ENCODE results near the gene LRFN2.

Gene LRFN2

GRCh38 chr6:40510442-40510841 lies 76.7 kb downstream of the LRFN2 start:
- FAIRE-seq = no peak

DNA sequence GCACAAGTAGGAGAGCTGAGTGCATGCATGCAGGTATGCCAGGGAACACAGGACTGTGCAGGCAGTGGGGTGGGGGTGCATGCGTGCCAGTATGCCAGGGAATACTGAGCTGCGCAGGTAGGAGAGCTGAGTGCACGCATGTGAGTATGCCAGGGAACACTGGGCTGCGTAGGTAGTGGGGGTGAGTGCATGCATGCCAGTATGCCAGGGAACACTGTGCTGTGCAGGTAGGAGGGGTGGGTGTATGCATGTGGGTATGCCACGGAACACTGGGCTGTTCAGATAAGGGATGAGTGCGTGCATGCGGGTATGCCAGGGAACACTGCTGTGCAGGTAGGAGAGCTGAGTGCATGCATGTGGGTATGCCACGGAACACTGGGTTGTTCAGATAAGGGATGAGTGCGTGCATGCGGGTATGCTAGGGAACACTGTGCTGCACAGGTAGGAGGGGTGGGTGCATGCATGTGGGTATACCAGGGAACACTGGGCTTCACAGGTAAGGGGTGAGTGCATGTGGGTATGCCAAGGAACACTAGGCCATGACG lies 77.4 kb downstream of the LRFN2 start:
- FAIRE-seq = no peak

GRCh38 chr6:40509086-40509485 lies 78.1 kb downstream of the LRFN2 start:
- no peak for FAIRE-seq

- no peak for FAIRE-seq
Measured at GRCh38 chr6:40506954-40507353, 80.2 kb downstream of the LRFN2 start.

GRCh38 chr6:40505191-40505810 lies 81.9 kb downstream of the LRFN2 start:
- FAIRE-seq = no peak

DNA sequence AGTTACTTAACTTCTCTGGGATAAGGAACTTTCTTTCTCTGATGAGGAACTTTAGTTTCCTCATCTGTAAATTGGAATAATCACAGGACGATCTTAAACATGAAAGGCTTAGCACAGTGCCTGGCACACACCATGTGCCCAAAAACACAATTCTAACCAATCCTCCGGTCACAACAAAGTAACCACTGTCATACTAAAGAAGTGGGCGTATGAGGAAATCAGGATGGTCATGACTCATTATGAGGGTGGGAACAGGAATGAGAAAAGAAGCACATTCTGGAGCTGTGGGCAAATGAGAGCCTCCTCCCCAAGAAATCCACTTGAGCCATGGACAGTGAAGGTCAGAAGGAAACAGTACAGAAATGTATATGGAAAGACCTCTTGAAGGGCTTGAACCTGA lies 82.9 kb downstream of the LRFN2 start:
- no peak for FAIRE-seq

DNA sequence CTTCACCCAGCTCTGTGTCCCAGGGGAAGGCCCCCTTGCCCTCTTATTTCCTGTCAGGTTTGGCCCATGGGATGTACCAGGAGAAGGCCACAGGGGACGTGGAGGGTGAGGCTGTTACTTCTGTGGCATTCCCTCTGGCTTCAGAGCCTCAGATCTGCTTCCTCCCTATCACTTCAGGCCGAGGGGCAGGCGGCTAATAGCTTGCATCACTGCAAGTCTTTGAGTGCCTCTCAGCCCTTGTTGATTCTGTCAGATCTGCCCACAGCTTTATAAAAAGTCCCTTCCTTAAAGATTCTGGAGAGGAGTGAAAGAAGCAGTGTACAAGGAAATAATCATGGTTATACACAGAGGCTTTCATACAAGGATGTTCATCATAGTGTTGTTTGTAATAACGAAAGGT lies 86.9 kb downstream of the LRFN2 start:
- FAIRE-seq = no peak

- no peak for FAIRE-seq
Measured at GRCh38 chr6:40499215-40499614, 87.9 kb downstream of the LRFN2 start.

DNA sequence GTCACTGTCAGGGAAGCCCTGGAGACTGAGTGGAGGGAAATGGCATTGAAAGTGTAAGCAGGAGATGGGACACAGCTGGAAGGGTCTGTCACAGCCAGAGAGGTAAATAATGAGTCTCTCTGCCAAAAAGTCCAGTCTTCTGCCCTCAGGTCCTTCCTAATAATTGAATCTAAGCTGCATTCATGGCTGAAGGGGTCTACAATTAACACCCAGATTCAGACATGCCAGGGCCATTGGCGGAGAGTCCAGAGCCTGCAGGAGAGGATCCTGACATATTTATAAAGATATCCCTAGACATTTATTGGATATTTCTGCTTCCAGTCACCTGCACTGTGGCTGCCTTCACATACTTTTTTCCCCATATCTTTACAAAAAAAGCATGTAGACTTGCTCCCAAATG lies 89.0 kb downstream of the LRFN2 start:
- FAIRE-seq = no peak

DNA sequence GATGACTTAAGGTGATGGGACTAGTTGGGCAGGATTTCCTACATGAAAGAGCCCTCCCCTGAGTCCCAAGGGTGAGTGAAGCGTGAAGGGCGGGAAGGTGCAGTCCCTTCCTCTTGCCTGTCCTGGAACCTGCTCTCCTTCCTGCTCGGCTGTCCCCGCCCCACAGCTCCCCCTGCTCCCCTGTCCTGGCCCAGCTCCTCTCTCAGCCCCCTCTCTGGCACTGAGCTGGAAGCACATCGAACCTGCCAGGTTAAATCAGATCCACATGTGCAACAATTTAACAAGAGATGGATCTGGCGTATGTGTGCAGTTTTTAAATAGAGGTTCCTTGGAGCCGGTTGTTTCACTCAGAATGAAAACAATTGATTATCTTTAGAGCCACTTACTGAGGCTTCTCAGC lies 95.0 kb downstream of the LRFN2 start:
- FAIRE-seq = no peak

DNA sequence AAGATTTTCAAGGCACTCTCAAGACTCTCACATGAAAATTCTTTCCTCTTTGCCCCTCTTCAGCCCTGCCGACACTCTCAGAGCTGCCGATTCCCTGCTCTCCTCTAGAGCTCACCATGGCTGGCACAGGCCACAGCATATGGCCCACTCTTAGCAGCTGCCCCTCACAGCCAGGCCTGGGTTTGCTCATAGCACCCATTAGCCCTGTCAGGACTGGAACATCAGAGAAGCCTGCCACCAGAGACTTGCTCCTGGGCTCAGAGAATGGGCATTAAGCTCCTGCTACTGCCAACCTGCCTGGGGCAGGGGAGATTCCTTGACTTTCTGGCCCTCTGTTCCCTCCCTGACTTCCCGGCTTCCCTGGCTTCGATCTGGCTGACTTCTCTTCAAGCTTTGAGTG lies 96.7 kb downstream of the LRFN2 start:
- no peak for FAIRE-seq

- FAIRE-seq = no peak
Measured at GRCh38 chr6:40489798-40490197, 97.4 kb downstream of the LRFN2 start.

DNA sequence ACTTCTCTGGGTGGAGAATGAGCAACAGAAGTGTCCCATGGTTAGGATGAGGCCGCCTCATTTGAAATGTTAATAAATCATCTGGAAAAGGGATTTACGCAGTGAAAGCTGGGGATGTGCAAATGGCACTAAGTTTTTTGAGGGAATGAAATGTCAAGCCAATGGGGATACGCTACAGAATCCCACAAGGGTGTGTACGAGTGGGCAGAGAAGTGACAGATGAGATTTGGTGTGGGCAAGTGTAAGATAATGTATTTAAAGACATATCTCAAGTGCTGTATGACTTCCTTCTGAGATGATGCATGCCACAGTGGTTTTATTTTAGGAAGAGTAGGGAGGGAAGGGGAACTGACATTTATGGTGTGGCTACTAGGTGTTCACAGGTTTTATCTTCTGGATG lies 100.6 kb downstream of the LRFN2 start:
- FAIRE-seq = no peak

DNA sequence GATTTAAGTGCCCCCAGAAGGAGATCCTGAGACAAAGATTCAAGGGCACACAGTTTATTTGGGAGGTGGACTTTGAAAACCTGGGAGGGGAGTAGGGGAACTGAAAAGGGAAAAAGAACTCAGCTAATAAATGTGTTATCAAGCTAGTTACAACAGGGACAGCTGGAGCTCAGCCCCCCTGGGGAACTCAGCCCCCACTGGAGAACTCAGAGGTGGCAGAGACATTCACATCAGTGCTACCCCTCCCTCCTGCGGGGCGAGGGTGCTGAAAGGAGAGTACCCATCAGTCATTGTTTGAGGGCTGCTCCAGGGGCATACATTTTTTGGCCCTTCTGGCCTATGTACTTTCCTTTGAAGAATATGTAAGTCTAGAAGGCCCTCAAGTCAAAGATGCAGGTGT lies 101.4 kb downstream of the LRFN2 start:
- FAIRE-seq = no peak

GRCh38 chr6:40485300-40485699 lies 101.9 kb downstream of the LRFN2 start:
- FAIRE-seq = no peak

DNA sequence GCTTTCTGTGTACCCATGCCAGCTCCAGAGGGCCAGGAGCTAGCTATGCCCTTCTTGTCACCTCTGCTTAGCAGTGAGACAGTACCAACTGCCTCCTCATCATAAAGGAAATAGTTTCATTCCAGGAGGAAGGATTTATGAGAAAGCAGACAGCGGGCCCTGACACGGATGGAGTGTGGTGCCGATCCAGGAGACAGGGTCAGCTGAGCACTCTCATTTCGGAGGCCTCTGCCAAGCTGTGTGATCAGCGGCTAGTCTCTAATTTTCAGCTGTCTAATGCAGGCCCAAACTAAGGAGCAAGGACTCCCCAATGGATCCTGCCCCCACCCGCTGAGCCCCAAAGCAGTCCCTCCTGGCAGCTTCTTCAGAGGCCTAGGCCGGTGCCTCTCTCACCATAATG lies 103.1 kb downstream of the LRFN2 start:
- no peak for FAIRE-seq

DNA sequence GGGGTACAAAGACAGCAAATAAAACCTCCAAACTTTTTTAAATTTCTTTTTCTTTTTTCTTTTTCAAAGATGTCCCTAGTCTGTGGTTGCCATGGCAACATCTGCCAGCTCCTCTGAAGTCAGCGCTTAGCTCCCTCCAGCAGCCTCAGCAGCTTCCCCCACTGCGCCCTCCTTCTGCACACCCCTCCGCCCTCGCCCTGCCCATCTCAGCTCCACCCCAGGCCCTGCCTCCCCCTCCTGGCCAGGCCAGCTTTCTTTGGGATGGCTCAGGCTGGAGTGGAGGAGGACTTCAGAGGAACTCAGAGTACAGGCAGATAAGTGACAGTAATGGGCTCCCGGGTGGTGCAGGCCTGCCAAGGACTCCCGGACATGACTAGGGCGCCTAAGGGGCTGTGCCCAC lies 104.6 kb downstream of the LRFN2 start:
- FAIRE-seq = no peak

- no peak for FAIRE-seq
Measured at GRCh38 chr6:40480678-40481077, 106.5 kb downstream of the LRFN2 start.

- no peak for FAIRE-seq
Measured at GRCh38 chr6:40479706-40480105, 107.5 kb downstream of the LRFN2 start.

GRCh38 chr6:40477246-40478126 lies 109.7 kb downstream of the LRFN2 start:
- no peak for FAIRE-seq

- FAIRE-seq = no peak
Measured at GRCh38 chr6:40476673-40477072, 110.5 kb downstream of the LRFN2 start.

DNA sequence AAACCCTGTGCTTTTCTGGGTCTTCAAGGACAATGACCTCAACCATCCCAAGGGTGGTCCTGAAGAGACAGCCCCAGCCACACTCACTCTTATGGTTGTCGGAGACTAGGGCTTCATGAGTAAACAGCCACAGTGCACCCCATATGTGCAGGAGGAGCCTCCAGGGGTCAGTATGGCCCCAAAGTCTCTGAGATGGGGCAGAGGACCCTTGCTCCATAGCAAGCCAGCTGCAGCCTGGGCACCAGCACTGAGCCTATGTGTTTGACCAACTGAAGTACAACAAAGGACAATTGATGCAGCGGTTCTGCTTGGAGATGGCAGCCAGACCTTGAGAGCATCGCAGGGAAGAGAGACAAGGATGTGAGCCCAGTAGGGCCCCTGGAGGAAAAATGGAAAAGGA lies 112.2 kb downstream of the LRFN2 start:
- FAIRE-seq = no peak

DNA sequence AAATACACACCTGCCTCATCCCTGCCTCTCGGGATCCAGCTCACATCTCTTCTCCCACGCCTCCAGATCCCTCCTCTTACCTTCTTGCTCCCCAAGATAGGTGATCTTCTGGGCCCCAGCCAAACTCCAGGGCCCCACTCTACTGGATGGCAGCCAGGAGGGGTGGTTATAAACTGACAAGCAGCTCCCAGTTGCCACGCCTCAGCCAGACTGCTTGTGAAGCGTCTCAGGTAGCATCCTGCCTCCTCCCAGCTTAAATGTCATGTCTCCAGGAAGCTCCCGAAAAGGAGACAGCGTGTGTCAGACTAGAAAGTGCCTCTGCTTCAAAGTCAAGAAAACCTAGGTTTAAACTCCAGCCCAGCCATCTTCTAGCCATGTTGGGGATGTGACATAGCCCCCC lies 114.1 kb downstream of the LRFN2 start:
- FAIRE-seq = no peak

- no peak for FAIRE-seq
Measured at GRCh38 chr6:40472353-40472752, 114.8 kb downstream of the LRFN2 start.

Measured in G401.6 (cell line).